Stimulated activated CD4-positive, alpha-beta T cell treated with anti-CD3 and anti-CD28 coated beads, TNF-alpha, amount 100 ng/mL, for 4 hours (primary cell): Measurements from ENCODE around the gene TOLLIP.

Source experiments
- DNase-seq, 3 experiments: peaks; one replicate each; pipeline ENCODE4 v3.0.0-alpha.2; 2020; ENCODE audit warnings: low read depth in 3 of 3

Gene TOLLIP

DNA sequence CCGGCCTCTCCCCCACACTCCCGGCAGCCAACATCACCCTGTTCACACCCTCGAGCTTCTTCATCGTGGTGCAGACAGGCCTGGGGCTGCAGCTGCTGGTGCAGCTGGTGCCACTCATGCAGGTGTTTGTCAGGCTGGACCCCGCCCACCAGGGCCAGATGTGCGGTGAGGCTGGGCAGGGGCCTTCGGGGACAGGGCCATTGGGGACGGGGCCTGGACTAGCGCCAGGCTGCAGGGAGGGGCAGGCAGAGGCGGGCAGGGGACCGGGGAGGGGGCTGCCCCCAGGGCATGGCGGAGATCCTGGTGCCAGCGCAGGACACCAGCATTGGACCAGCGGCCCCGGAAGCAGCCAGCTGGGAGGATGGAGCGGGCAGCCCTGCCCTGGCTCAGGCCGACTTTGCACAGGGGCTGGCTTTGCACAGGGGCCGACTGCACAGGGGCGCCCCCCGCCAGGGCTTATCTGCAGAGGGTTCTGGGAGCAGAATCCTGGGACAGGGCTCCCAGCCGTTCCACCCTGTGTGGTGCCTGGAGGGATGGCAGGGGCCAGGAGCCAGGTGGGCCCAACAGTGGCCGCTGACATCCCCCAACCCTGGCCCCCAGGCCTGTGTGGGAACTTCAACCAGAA, 77.9 kb downstream of the TOLLIP start:
- no peak for DNase-seq

- no peak for DNase-seq
Observed at GRCh38 chr11:1230456-1231395, 78.7 kb downstream of the TOLLIP start.

- DNase-seq = no peak
Observed at GRCh38 chr11:1230121-1230455, 79.3 kb downstream of the TOLLIP start.

- DNase-seq = no peak
Observed at GRCh38 chr11:1229471-1230120, 79.8 kb downstream of the TOLLIP start.

- no peak for DNase-seq
Observed at GRCh38 chr11:1228921-1229451, 80.4 kb downstream of the TOLLIP start.

GRCh38 chr11:1228101-1228821, 81.2 kb downstream of the TOLLIP start:
- DNase-seq = no peak

GRCh38 chr11:1227551-1228100, 81.8 kb downstream of the TOLLIP start:
- no peak for DNase-seq

GRCh38 chr11:1226986-1227550, 82.4 kb downstream of the TOLLIP start:
- DNase-seq = no peak

GRCh38 chr11:1226226-1226985, 83.0 kb downstream of the TOLLIP start:
- DNase-seq = no peak

- DNase-seq = no peak
Observed at GRCh38 chr11:1225386-1226225, 83.8 kb downstream of the TOLLIP start.

DNA sequence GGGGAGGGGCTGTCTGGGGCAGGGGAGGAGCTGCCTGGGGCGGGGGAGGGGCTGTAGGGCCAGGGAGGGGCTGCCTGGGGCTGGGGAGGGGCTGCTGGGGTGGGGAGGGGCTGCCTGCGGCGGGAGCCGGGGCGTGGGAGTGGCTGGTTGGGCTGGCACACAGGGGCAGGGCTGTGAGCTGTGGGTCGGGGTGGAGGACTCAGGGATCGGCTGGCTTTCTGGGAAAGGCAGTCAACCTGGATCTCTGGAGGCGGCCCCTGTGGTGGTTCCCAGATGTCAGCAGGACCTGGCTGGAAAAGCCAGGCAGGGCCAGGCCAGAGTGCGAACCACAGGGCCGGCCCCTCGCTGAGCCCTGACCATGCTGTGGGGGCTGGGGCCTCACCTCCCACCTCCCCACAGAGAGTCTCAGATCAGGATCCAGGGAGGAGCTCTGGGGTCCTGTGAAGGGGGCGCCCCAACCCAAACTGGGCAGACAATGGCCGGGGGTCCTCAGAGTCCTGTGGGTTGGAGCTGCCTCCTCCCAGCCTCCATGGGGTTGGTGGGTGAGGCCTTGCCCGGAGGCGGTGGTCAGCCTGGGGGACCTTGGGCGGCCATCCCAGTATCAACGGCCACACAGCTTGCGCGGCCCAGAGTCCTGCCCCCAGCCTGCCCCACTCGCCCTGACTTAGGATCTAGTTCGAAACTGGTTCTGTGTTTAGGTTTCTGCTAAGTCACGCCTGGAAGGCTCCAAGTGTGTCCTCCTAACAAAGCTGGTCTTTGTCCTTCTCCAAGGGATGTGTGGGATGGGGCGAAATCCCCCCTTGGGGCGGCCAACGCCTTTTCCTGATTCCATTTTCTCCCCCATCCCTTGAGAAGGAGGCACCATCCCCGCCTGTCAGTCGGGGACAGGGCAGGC, 84.7 kb downstream of the TOLLIP start:
- no peak for DNase-seq
